Measurements from ENCODE around the gene OMP. TPM values are rescaled to one million over a fixed set of nuclear protein-coding genes. Genes with fewer than 3 reads are reported as not detected.

Gene OMP
- total RNA-seq, 4 donors from 2014 or later = 1.0 to 2.1 TPM; not detected in 2

DNA sequence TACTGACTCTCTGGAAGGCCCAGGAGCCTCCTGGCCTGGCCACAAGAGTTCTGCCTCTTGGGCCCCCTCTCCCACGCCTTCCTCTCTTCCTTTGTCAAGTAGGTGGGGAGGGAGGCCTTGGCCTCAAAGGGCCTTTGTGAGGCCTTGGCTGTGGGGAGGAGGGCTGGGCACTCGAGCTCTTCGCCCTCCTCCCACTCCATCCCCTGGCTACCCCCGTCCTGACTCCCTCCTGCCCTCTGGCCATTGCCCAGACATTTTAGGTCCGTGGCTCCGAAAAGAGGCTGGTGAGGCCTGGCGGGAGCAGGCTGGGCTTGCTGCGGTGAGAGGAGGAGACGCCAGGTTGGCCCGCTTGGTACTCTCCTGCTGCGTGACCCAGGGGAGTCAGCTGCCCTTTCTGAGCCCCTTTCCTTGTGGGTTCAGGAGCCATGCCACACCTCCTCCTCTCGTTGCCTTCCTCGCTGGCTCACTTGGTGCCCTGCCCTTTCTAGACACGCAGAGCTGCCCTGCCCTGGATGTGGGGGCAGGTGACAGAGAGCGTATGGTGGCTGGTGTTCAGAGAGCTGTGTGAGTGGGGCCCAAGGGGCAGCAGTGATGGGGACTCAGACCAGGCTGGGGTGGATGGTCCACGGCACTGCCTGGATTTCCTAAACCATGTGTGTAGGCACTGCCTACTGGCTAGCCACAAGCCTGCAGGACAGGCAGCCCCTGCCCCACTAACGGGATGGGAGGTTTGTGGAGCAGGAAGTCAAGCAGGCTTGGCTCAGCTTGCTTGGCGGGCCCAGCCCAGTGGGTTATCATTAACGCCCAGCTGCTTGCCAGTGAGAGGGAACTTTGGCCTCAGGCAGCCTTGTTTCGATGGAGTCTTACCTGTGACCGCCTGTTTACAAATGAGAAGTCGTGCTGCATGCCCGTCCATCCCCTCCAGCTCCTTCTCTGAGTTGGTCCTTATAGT is 15.8 kb upstream of the OMP start:
- no peak for TF ChIP-seq POLR2A (IDR thresholded peaks at IDR 0.05)
- TF ChIP-seq, protein P1, sequence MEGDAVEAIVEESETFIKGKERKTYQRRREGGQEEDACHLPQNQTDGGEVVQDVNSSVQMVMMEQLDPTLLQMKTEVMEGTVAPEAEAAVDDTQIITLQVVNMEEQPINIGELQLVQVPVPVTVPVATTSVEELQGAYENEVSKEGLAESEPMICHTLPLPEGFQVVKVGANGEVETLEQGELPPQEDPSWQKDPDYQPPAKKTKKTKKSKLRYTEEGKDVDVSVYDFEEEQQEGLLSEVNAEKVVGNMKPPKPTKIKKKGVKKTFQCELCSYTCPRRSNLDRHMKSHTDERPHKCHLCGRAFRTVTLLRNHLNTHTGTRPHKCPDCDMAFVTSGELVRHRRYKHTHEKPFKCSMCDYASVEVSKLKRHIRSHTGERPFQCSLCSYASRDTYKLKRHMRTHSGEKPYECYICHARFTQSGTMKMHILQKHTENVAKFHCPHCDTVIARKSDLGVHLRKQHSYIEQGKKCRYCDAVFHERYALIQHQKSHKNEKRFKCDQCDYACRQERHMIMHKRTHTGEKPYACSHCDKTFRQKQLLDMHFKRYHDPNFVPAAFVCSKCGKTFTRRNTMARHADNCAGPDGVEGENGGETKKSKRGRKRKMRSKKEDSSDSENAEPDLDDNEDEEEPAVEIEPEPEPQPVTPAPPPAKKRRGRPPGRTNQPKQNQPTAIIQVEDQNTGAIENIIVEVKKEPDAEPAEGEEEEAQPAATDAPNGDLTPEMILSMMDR (IDR thresholded peaks at IDR 0.05) = no peak
- DNase-seq = no peak
- H3K36me3 ChIP-seq = no peaks in the 10 kb centered on the region
- H3K4me3 ChIP-seq = no peak overlapping the region
- intact Hi-C loops (cut with DNase I; ENCODE audit: low total_unique reads) = no loop called here
- H3K4me1 ChIP-seq = no peaks in the 10 kb centered on the region
- no peak overlapping the region for H3K27ac ChIP-seq
- H3K27me3 ChIP-seq = no peaks in the 10 kb centered on the region
- no peaks in the 10 kb centered on the region for H3K9me3 ChIP-seq

DNA sequence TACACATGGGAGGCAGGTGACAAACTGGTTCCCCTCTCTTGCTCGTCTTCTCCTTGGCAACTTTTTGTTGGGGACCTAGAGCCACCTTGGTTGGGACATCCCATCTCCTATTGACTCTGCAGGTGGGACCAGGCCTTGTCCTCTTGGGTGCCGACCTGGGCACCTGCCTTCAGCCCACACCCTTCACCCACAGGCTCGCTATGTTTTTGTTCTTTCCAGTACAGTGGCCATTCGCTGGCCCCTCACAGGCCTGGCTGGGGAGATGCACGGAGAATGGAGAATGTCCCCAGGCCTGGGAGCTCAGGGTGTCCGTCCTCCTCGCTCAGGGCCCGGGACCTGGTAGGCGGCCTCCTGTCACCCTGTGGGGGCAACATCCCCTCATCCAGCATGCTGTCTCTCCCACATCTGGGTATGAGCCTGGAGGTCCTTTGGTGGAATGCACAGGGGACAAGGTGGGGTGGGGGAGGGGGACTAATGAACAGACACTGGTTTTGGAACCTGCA is 14.9 kb upstream of the OMP start:
- Histone ChIP-seq H3K4me1 (no peaks in the 10 kb centered on the region), H3K36me3 (no peaks in the 10 kb centered on the region), H3K4me3 (no peak overlapping the region), H3K9me3 (no peaks in the 10 kb centered on the region), H3K27ac (no peak overlapping the region), H3K27me3 (no peaks in the 10 kb centered on the region)
- no peak for DNase-seq
- intact Hi-C loops (cut with DNase I; ENCODE audit: low total_unique reads) = no loop called here
- no peak for TF ChIP-seq POLR2A (IDR thresholded peaks at IDR 0.05)
- TF ChIP-seq, protein P1 (IDR thresholded peaks at IDR 0.05) = no peak

GRCh38 chr11:77088236-77089003 is 14.2 kb upstream of the OMP start:
- intact Hi-C loops (cut with DNase I; ENCODE audit: low total_unique reads) = no loop called here
- no peak overlapping the region for H3K27ac ChIP-seq

GRCh38 chr11:77089004-77089545 is 13.6 kb upstream of the OMP start:
- no peak for DNase-seq
- no peaks in the 10 kb centered on the region for H3K27me3 ChIP-seq
- no peaks in the 10 kb centered on the region for H3K9me3 ChIP-seq
- H3K27ac ChIP-seq = no peak overlapping the region
- intact Hi-C loops (cut with DNase I; ENCODE audit: low total_unique reads) = no loop called here
- no peak overlapping the region for H3K4me3 ChIP-seq
- no peaks in the 10 kb centered on the region for H3K4me1 ChIP-seq
- no peaks in the 10 kb centered on the region for H3K36me3 ChIP-seq
- TF ChIP-seq POLR2A (IDR thresholded peaks at IDR 0.05) = no peak
- TF ChIP-seq, protein P1 (IDR thresholded peaks at IDR 0.05) = no peak

More at GRCh38 chr11:77088236-77089003, 14.2 kb upstream of the OMP start:
- H3K4me1 ChIP-seq = no peaks in the 10 kb centered on the region
- H3K36me3 ChIP-seq = no peaks in the 10 kb centered on the region
- no peak for DNase-seq
- H3K4me3 ChIP-seq = no peak overlapping the region
- no peaks in the 10 kb centered on the region for H3K27me3 ChIP-seq
- H3K9me3 ChIP-seq = no peaks in the 10 kb centered on the region
- TF ChIP-seq POLR2A (IDR thresholded peaks at IDR 0.05) = no peak
- TF ChIP-seq, protein P1 (IDR thresholded peaks at IDR 0.05) = no peak

Data from uterus (tissue), 4 donors.